GM13977 (cell line): ENCODE measurements around the gene LCE4A.
"Not testable (repeated sequence)": the region's sequence is repeated elsewhere in the genome, so short reads cannot be mapped to it uniquely, and the experiment has no call there.

ENCODE experiments used
- DNase-seq: peaks from one replicate; pipeline ENCODE4 v3.0.0; 2012; ENCODE audit warnings: low spot score
- CTCF ChIP-seq: IDR thresholded peaks from 2 replicates; pipeline ENCODE4 v1.5.1; 2012; ENCODE audit warnings: mild to moderate bottlenecking, control low read depth; ENCODE audit not compliant: insufficient read depth; ENCODE audit errors: extremely low read depth, missing control alignments
- in situ Hi-C: fragments of 300-500 bp; cut with MboI; formaldehyde crosslinking; loops from one replicate; pipeline ENCODE4 v1.12.0; 2022; ENCODE audit warnings: low sequenced_read_pairs, low pct_unique_long_range_greater_than_20kb, mixed read lengths, inconsistent platforms; ENCODE audit not compliant: unreplicated experiment

The LCE4A gene

GRCh38 chr1:152707860-152708259 lies at the start of gene LCE4A:
Gene LCE4A, plus strand, starts transcription at chr1:152708160. Its CDS starts 916 bp downstream, at chr1:152709076.
- in situ Hi-C loops: no loop called here
- DNase-seq: no peak
- no peak for TF ChIP-seq CTCF

GRCh38 chr1:152658649-152659048 lies 49.3 kb upstream of the LCE4A start:
- no peak for TF ChIP-seq CTCF
- in situ Hi-C loops: no loop called here
- no peak for DNase-seq

- TF ChIP-seq CTCF: no peak
- no peak for DNase-seq
- in situ Hi-C loops: no loop called here
Measured at GRCh38 chr1:152663098-152663497, 44.9 kb upstream of the LCE4A start, which contains the start of gene LCE2D. Gene LCE2D, plus strand, starts transcription at chr1:152663380. Its CDS starts 726 bp downstream, at chr1:152664106.

- in situ Hi-C loops, DNase-seq: not testable (repeated sequence)
Measured at GRCh38 chr1:152666171-152666570, 41.8 kb upstream of the LCE4A start.

- in situ Hi-C loops: no loop called here
- DNase-seq: no peak
- no peak for TF ChIP-seq CTCF
Measured at GRCh38 chr1:152667648-152668047, 40.3 kb upstream of the LCE4A start.

- no peak for TF ChIP-seq CTCF
- DNase-seq: no peak
- in situ Hi-C loops: no loop called here
Measured at GRCh38 chr1:152673016-152673415, 34.9 kb upstream of the LCE4A start.

GRCh38 chr1:152674983-152675382 lies 33.0 kb upstream of the LCE4A start, which contains the start of gene LCE2C:
Gene LCE2C, plus strand, starts transcription at chr1:152675279. Its CDS starts 737 bp downstream, at chr1:152676016.
- in situ Hi-C loops, DNase-seq: not testable (repeated sequence)

- in situ Hi-C loops: no loop called here
- TF ChIP-seq CTCF: no peak
Measured at GRCh38 chr1:152679459-152679858, 28.5 kb upstream of the LCE4A start.

More at GRCh38 chr1:152679459-152679858, 28.5 kb upstream of the LCE4A start:
- no peak for DNase-seq
